A549 (cell line): Measurements from ENCODE around the gene GALNTL6. TPM values are rescaled to one million over a fixed set of nuclear protein-coding genes. Genes with fewer than 3 reads are reported as not detected.

Source experiments
- ATAC-seq, 2 experiments: fragments of 200-7000 bp in 1 of 2; fragments of >200 bp in 1 of 2; cut with Nextera tagmentation in 1 of 2; cut with Tn5 transposase in 1 of 2; 3 replicates each; pipeline versions ENCODE4 v1.8.0 to v1.9.1; 2018 to 2020; ENCODE audit warnings: mild to moderate bottlenecking in 1 of 2, moderate library complexity in 1 of 2
- CTCF ChIA-PET: fragments of 300-600 bp; sonication (Branson Sonifier 250); formaldehyde crosslinking; extraction: SDS; loops from one replicate; lab custom pipeline; 2021; ENCODE audit warnings: antibody characterized with exemption, inconsistent platforms; lab: Yijun Ruan, JAX
- POLR2A ChIA-PET: fragments of 350-600 bp; formaldehyde crosslinking; extraction: SDS; loops from one replicate; lab custom pipeline; 2021; ENCODE audit warnings: antibody characterized with exemption, inconsistent platforms; lab: Yijun Ruan, JAX
- DNase-seq, 2 experiments: peaks; one replicate each; pipeline versions ENCODE4 v3.0.0 to v3.0.0-alpha.2; 2011 to 2016; ENCODE audit warnings: low read depth in 1 of 2, low spot score in 1 of 2
- FAIRE-seq: peaks from 2 replicates; lab custom pipeline; 2011; peaks lifted over from hg19 to GRCh38; lab: Jason Lieb, UNC
- H3K27ac ChIP-seq, 2 experiments: fragments of >200 bp; sonication (Bioruptor Twin); formaldehyde crosslinking; 3 replicates each; pipeline ENCODE4 v1.5.1; 2016 to 2017
- H3K4me1 ChIP-seq: fragments of >200 bp; sonication (Bioruptor Twin); formaldehyde crosslinking; 3 replicates; pipeline ENCODE4 v1.6.1; 2016
- H3K4me2 ChIP-seq: fragments of >200 bp; sonication (Bioruptor Twin); formaldehyde crosslinking; 3 replicates; pipeline ENCODE4 v1.6.1; 2016
- H3K4me3 ChIP-seq: fragments of >200 bp; sonication (Bioruptor Twin); formaldehyde crosslinking; 3 replicates; pipeline ENCODE4 v1.5.1; 2016
- H3K9me3 ChIP-seq: fragments of >200 bp; sonication (Bioruptor Twin); formaldehyde crosslinking; 3 replicates; pipeline ENCODE4 v1.6.1; 2016
- BHLHE40 ChIP-seq: IDR thresholded peaks from 2 replicates; pipeline ENCODE4 v1.6.1; 2012; ENCODE audit warnings: low read depth, low read length, inconsistent platforms
- CEBPB ChIP-seq, 2 experiments: fragments of >200 bp in 1 of 2; sonication (Bioruptor Twin) in 1 of 2; formaldehyde crosslinking in 1 of 2; IDR thresholded peaks; 2 replicates each; pipeline ENCODE4 v1.6.1; 2012 to 2016
- CHD2 ChIP-seq: fragments of 150-350 bp; IDR thresholded peaks from 2 replicates; pipeline ENCODE4 v1.6.1; 2014; ENCODE audit warnings: low read length; ENCODE audit not compliant: partially characterized antibody
- ESRRA ChIP-seq: fragments of 150-350 bp; IDR thresholded peaks from 2 replicates; pipeline ENCODE4 v1.6.1; 2014; ENCODE audit warnings: mild to moderate bottlenecking, low read length, borderline replicate concordance
- HEYL ChIP-seq: fragments of 250-450 bp; sonication (Bioruptor Pico); IDR thresholded peaks from 2 replicates; pipeline ENCODE4 v1.8.0; 2021; ENCODE audit warnings: mild to moderate bottlenecking, moderate library complexity
- HOXB5 ChIP-seq: fragments of 250-450 bp; sonication (Bioruptor Pico); IDR thresholded peaks from 2 replicates; pipeline ENCODE4 v1.5.0; 2020; ENCODE audit warnings: mild to moderate bottlenecking, moderate library complexity
- JUNB ChIP-seq: fragments of >200 bp; sonication (Bioruptor Twin); formaldehyde crosslinking; IDR thresholded peaks from 2 replicates; pipeline ENCODE4 v1.6.1; 2016
- KDM5A ChIP-seq: fragments of 200-600 bp; sonication (generic); IDR thresholded peaks from 2 replicates; pipeline ENCODE4 v1.6.1; 2016; ENCODE audit warnings: antibody characterized with exemption, mild to moderate bottlenecking
- MAFK ChIP-seq: fragments of 450-650 bp; IDR thresholded peaks from 2 replicates; pipeline ENCODE4 v1.6.1; 2014; ENCODE audit not compliant: partially characterized antibody
- NFE2L2 ChIP-seq: fragments of 150-350 bp; conservative IDR thresholded peaks from 2 replicates; pipeline ENCODE4 v1.6.1; 2014; ENCODE audit warnings: low read length
- RARB ChIP-seq: fragments of 250-450 bp; sonication (Bioruptor Pico); IDR thresholded peaks from 2 replicates; pipeline ENCODE4 v1.8.0; 2021; ENCODE audit warnings: mild to moderate bottlenecking, moderate library complexity
- SMC3 ChIP-seq: fragments of >200 bp; sonication (Bioruptor Twin); formaldehyde crosslinking; IDR thresholded peaks from 3 replicates; pipeline ENCODE4 v1.6.1; 2018; ENCODE audit warnings: inconsistent platforms
- TFCP2L1 ChIP-seq: fragments of 250-450 bp; sonication (Bioruptor Pico); IDR thresholded peaks from 2 replicates; pipeline ENCODE4 v1.5.0; 2021; ENCODE audit warnings: mild to moderate bottlenecking
- WGBS: methylation state at CpG from one replicate; pipeline ENCODE4 v1.1.6; 2017; ENCODE audit errors: missing lambda C conversion rate; 5-methylcytosine and 5-hydroxymethylcytosine counted together
- polyA plus RNA-seq, 4 experiments: library from polyadenylated mRNA; depleted of rRNA in 3 of 4; stranded (reverse); fragments of >200 nt; fragmentation: RNase III in 1 of 4; extraction: RNeasy Plus Mini Kit Qiagen cat#74134 plus additional on column Dnase treatment in 1 of 4; gene quantifications; 2 replicates in 3 of 4; 3 replicates in 1 of 4; pipeline ENCODE4 v1.2.3, GENCODE V29; 2011 to 2017
- TF ChIP-seq, protein P1 (sequence below): fragments of 250-450 bp; sonication (Bioruptor Pico); IDR thresholded peaks from 2 replicates; pipeline ENCODE4 v1.5.0; 2020; ENCODE audit warnings: low read depth, mild to moderate bottlenecking, moderate library complexity
- TF ChIP-seq, protein P2 (sequence below): fragments of 250-450 bp; sonication (Bioruptor Pico); IDR thresholded peaks from 2 replicates; pipeline ENCODE4 v1.5.0; 2021; ENCODE audit warnings: mild to moderate bottlenecking, moderate library complexity, borderline replicate concordance
- TF ChIP-seq, protein P3 (sequence below): IDR thresholded peaks from 2 replicates; pipeline ENCODE4 v1.6.1; 2012; ENCODE audit warnings: low read depth, borderline replicate concordance
- TF ChIP-seq, protein P4 (sequence below): IDR thresholded peaks from 2 replicates; pipeline ENCODE4 v1.6.1; 2012

GALNTL6 gene
- polyA plus RNA-seq, 2 of the 4 experiments (the other 2 are of a cell fraction): 0.06 to 0.49 TPM

DNA sequence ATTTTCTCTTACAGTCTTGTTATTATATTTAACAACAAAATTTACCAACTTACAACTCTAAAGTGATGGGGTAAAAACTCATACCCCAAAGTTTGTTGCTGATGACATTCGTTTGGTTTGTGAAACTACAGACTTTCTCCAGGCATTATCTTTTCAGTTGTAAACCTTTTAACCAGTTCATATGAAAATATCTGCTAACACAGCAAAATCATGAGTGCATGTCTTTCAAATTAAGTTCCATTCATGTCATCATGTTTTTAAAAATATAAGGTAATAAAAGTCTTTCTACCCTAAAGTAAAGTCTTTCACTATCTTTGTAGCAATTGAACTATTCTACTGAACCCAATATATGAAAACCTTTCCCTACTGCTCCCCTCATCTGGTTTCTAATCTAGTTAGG lies 3.4 kb upstream of the GALNTL6 start:
- DNase-seq: no peak
- POLR2A ChIA-PET: no interaction called here
- 15% methylated on average over 1 of the region's 1 CpG for WGBS

DNA sequence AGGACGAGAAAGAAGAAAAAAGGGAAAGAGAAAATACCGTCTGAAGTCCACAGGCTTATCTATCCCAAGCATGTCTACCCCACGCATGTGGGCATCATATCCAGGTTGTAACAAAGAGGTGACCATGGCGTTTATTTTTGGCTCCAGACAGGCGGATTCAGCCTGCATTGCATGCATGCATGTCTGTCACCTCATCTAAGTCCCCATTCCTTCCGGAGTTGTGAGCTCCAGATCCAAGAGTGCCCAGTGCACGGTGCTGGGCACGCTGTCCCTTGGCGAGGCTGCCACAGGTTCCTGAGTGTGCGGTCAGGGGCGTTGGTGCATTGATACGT lies 905 bp upstream of the GALNTL6 start:
- peak overlapping the region; percentile 60 for H3K4me3 ChIP-seq
- 7% methylated on average over 8 of the region's 12 CpGs for WGBS
- CTCF ChIA-PET: no interaction called here

More for the DNA sequence above, 3.4 kb upstream of the GALNTL6 start:
- peak; percentile 84 for TF ChIP-seq MAFK
- TF ChIP-seq, protein P1, sequence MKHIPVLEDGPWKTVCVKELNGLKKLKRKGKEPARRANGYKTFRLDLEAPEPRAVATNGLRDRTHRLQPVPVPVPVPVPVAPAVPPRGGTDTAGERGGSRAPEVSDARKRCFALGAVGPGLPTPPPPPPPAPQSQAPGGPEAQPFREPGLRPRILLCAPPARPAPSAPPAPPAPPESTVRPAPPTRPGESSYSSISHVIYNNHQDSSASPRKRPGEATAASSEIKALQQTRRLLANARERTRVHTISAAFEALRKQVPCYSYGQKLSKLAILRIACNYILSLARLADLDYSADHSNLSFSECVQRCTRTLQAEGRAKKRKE (CRISPR knock-in tag): no peak
- Histone ChIP-seq H3K9me3 (peaks cover 2% of the 10 kb centered on the region; the same call in 1 of the 3 replicates), H3K4me3 (no peak overlapping the region), H3K4me2 (no peak overlapping the region), H3K4me1 (peaks cover 9% of the 10 kb centered on the region; the same call in 1 of the 3 replicates), H3K27ac (no peak overlapping the region)
- no peak for ATAC-seq
- FAIRE-seq: no peak
- CTCF ChIA-PET: no interaction called here

DNA sequence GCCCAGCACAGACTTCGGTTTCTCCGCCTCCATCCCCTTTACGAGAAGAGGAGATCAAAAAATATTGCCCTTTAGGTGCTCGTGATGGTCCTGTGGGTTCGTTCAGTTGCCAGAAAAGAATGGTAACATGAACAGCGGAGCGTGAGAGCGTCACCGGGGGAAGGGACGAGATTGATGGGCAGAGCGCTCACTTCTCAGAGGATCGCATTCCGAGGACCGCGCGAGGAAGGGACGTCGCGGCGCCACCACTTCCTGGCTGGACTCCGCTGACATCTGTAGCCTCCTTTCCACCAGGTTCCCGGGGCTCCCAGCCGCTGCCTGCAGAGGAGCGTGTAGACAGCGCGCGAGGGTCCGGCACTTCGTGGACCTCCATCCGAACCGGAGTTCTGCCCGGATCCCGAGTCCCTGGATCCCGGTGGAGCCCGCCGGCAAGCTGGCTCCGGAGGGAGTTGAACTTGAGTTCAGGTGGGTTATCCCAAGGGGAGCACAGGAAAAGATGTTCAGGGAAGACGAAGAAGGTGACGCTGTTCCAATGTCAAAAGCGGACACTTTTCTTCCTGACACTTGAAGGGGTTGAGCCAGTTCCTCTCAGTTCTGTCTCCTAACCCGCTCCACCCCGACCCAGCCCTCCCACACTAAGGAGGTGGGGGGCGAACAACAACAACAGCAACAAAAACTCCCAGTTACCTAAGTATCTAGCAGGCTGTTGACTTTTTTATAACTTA lies 484 bp downstream of the GALNTL6 start:
- ChIA-PET CTCF (no interaction called here), POLR2A (no interaction called here)
- ATAC-seq (peak; percentile 72), DNase-seq (peak in 1 of 2 experiments; percentile 3), FAIRE-seq (no peak)
- TF ChIP-seq, protein P2, sequence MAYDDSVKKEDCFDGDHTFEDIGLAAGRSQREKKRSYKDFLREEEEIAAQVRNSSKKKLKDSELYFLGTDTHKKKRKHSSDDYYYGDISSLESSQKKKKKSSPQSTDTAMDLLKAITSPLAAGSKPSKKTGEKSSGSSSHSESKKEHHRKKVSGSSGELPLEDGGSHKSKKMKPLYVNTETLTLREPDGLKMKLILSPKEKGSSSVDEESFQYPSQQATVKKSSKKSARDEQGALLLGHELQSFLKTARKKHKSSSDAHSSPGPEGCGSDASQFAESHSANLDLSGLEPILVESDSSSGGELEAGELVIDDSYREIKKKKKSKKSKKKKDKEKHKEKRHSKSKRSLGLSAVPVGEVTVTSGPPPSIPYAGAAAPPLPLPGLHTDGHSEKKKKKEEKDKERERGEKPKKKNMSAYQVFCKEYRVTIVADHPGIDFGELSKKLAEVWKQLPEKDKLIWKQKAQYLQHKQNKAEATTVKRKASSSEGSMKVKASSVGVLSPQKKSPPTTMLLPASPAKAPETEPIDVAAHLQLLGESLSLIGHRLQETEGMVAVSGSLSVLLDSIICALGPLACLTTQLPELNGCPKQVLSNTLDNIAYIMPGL (CRISPR knock-in tag): no peak
- TF ChIP-seq, protein P3, sequence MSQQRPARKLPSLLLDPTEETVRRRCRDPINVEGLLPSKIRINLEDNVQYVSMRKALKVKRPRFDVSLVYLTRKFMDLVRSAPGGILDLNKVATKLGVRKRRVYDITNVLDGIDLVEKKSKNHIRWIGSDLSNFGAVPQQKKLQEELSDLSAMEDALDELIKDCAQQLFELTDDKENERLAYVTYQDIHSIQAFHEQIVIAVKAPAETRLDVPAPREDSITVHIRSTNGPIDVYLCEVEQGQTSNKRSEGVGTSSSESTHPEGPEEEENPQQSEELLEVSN: 0 out of 2 replicates have a peak, but pooled peaks have one; percentile 6
- TF ChIP-seq, protein P4, sequence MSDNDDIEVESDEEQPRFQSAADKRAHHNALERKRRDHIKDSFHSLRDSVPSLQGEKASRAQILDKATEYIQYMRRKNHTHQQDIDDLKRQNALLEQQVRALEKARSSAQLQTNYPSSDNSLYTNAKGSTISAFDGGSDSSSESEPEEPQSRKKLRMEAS: peak; percentile 9; the same call in 1 of the 2 replicates
- H3K4me1 ChIP-seq: peaks cover 9% of the 10 kb centered on the region; the same call in 1 of the 3 replicates
- H3K4me3 ChIP-seq: peak overlapping the region; percentile 60
- H3K27ac ChIP-seq: peak overlapping the region; percentile 35; a peak in 4 of 6 replicates
- peaks cover 2% of the 10 kb centered on the region; the same call in 1 of the 3 replicates for H3K9me3 ChIP-seq
- peak overlapping the region; percentile 94 for H3K4me2 ChIP-seq
- WGBS: 3% methylated on average over 26 of the region's 43 CpGs

More for the DNA sequence above, 905 bp upstream of the GALNTL6 start:
- TF ChIP-seq HOXB5: no peak
- no peak for TF ChIP-seq RARB (CRISPR knock-in tag)
- TF ChIP-seq JUNB: no peak
- no peak for TF ChIP-seq CHD2
- no peak for TF ChIP-seq TFCP2L1 (CRISPR knock-in tag)
- no peak for TF ChIP-seq KDM5A
- TF ChIP-seq ESRRA: no peak
- TF ChIP-seq HEYL (CRISPR knock-in tag): no peak
- TF ChIP-seq CEBPB (IDR thresholded peaks at IDR 0.05): no peak
- no peak for TF ChIP-seq SMC3
- TF ChIP-seq, protein P4: no peak
- TF ChIP-seq NFE2L2: no peak
- TF ChIP-seq BHLHE40: no peak
- Histone ChIP-seq H3K9me3 (peaks cover 2% of the 10 kb centered on the region; the same call in 1 of the 3 replicates), H3K4me2 (peak overlapping the region; percentile 94), H3K27ac (no peak overlapping the region; a peak in 1 of 6 replicates), H3K4me1 (peaks cover 9% of the 10 kb centered on the region; the same call in 1 of the 3 replicates)
- DNase-seq (no peak), ATAC-seq (peak; percentile 28 to 30; a peak in 2 of 6 replicates), FAIRE-seq (no peak)
- POLR2A ChIA-PET: no interaction called here
